HepG2 (cell line): Measurements from ENCODE around the gene CLDN9. TPM values are rescaled to one million over a fixed set of nuclear protein-coding genes. Genes with fewer than 3 reads are reported as not detected.

Experiments
- FOSL1 ChIP-seq: sonication (generic); formaldehyde crosslinking; IDR thresholded peaks from 2 replicates; pipeline ENCODE4 v1.9.0; 2021; ENCODE audit warnings: missing genetic modification reagents, borderline replicate concordance
- FOSL2 ChIP-seq: sonication (generic); formaldehyde crosslinking; IDR thresholded peaks from 2 replicates; pipeline ENCODE4 v1.4.0; 2020; ENCODE audit warnings: missing genetic modification reagents
- GTF2F1 ChIP-seq: fragments of 150-350 bp; IDR thresholded peaks from 2 replicates; pipeline ENCODE4 v1.6.1; 2014; ENCODE audit warnings: low read length
- HNRNPL ChIP-seq: fragments of 200-400 bp; formaldehyde crosslinking; IDR thresholded peaks from 2 replicates; pipeline ENCODE4 v1.6.1; 2017; ENCODE audit warnings: mild to moderate bottlenecking, low read depth, low read length
- PLRG1 ChIP-seq: fragments of 450-650 bp; conservative IDR thresholded peaks from 2 replicates; pipeline ENCODE4 v1.6.1; 2016
- SRSF9 ChIP-seq: fragments of 200-400 bp; formaldehyde crosslinking; IDR thresholded peaks from 2 replicates; pipeline ENCODE4 v1.6.1; 2018; ENCODE audit warnings: borderline replicate concordance, mild to moderate bottlenecking, low read depth, low read length; ENCODE audit not compliant: insufficient read depth, poor library complexity, severe bottlenecking
- YEATS4 ChIP-seq: sonication (generic); formaldehyde crosslinking; IDR thresholded peaks from 2 replicates; pipeline ENCODE4 v1.4.0; 2020; ENCODE audit warnings: missing genetic modification reagents, borderline replicate concordance
- ZMAT3 ChIP-seq: sonication (generic); formaldehyde crosslinking; conservative IDR thresholded peaks from 2 replicates; pipeline ENCODE4 v1.7.0; 2021; ENCODE audit warnings: missing genetic modification reagents
- ZNF230 ChIP-seq: sonication (generic); formaldehyde crosslinking; IDR thresholded peaks from 2 replicates; pipeline ENCODE4 v1.4.0; 2020; ENCODE audit warnings: mild to moderate bottlenecking, missing genetic modification reagents
- ZNF329 ChIP-seq: sonication (generic); formaldehyde crosslinking; IDR thresholded peaks from 2 replicates; pipeline ENCODE4 v1.9.0; 2021; ENCODE audit warnings: low read depth, mild to moderate bottlenecking, missing genetic modification reagents
- ZNF33A ChIP-seq: sonication (generic); formaldehyde crosslinking; IDR thresholded peaks from 2 replicates; pipeline ENCODE4 v1.5.1; 2020; ENCODE audit warnings: missing genetic modification reagents, mild to moderate bottlenecking, moderate library complexity, borderline replicate concordance
- polyA plus RNA-seq, 8 experiments: library from polyadenylated mRNA; depleted of rRNA in 3 of 8; stranded (reverse) in 7 of 8; unstranded in 1 of 8; fragments of >200 nt; fragmentation: Illumina TruSeq in 4 of 8; extraction: Trizol in 4 of 8; gene quantifications; 2 replicates each; pipeline versions ENCODE4 v1.2.1 to v1.2.3, GENCODE V29; 2011 to 2016; ENCODE audit warnings: low read depth in 4 of 8, missing spikeins in 1 of 8, mixed read lengths in 1 of 8; ENCODE audit not compliant: insufficient read depth in 1 of 8
- total RNA-seq, 5 experiments: library from RNA; depleted of rRNA; stranded (reverse); fragments of >200 nt; fragmentation: Illumina TruSeq; extraction: Trizol; gene quantifications; 2 replicates each; pipeline ENCODE4 v1.2.3, GENCODE V29; 2016; ENCODE audit warnings: low read depth in 1 of 5
- TF ChIP-seq, protein P1 (sequence below): sonication (generic); formaldehyde crosslinking; IDR thresholded peaks from 2 replicates; pipeline ENCODE4 v1.5.1; 2020; ENCODE audit warnings: mild to moderate bottlenecking, missing genetic modification reagents, moderate library complexity
- TF ChIP-seq, protein P2 (sequence below): sonication (generic); formaldehyde crosslinking; IDR thresholded peaks from 2 replicates; pipeline ENCODE4 v1.4.0; 2020; ENCODE audit warnings: missing genetic modification reagents, borderline replicate concordance
- TF ChIP-seq, protein P3 (sequence below): sonication (generic); formaldehyde crosslinking; IDR thresholded peaks from 2 replicates; pipeline ENCODE4 v1.4.0; 2020; ENCODE audit warnings: missing genetic modification reagents
- TF ChIP-seq, protein P4 (sequence below): sonication (generic); formaldehyde crosslinking; IDR thresholded peaks from 2 replicates; pipeline ENCODE4 v1.8.0; 2022; ENCODE audit warnings: missing genetic modification reagents, mild to moderate bottlenecking, moderate library complexity, borderline replicate concordance

CLDN9 gene
- total and polyA plus RNA-seq, 2 of the 13 experiments (the other 11 are each of a cell fraction or from before 2014, with no cell fraction given) = 0.15 to 0.26 TPM

DNA sequence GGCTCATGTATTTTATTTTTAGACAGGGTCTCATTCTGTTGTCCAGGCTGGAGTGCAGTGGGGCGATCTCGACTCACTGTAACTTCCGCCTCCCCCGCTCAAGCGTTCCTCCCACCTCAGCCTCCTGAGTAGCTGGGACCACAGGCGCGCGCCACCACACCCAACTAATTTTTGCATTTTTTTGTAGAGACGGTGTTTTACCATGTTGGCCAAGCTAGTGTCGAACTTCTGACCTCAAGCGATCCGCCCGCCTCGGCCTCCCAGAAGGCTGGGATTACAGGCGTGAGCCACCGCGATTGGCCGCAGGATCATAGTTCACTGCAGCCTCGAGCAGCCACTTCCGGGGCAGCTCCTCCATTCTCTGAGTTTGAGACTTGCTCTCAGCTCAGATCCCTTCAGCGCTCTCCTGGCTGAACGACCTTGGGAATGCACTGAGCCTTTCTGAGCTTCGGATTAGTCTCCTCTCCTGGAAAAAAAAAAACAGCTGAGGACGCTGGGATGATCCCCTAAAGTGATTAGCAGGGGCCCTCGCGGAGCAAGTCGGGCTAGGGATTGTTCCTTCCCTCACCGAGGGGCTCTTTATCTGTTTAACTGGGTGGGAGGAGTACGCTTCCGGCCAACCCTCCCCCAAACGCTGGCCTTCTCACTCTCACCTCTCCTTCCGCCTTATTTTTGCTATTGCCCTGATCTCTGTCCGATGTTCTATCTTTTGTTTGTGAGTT lies 31.4 kb upstream of the CLDN9 start (continued):
- TF ChIP-seq, protein P1, sequence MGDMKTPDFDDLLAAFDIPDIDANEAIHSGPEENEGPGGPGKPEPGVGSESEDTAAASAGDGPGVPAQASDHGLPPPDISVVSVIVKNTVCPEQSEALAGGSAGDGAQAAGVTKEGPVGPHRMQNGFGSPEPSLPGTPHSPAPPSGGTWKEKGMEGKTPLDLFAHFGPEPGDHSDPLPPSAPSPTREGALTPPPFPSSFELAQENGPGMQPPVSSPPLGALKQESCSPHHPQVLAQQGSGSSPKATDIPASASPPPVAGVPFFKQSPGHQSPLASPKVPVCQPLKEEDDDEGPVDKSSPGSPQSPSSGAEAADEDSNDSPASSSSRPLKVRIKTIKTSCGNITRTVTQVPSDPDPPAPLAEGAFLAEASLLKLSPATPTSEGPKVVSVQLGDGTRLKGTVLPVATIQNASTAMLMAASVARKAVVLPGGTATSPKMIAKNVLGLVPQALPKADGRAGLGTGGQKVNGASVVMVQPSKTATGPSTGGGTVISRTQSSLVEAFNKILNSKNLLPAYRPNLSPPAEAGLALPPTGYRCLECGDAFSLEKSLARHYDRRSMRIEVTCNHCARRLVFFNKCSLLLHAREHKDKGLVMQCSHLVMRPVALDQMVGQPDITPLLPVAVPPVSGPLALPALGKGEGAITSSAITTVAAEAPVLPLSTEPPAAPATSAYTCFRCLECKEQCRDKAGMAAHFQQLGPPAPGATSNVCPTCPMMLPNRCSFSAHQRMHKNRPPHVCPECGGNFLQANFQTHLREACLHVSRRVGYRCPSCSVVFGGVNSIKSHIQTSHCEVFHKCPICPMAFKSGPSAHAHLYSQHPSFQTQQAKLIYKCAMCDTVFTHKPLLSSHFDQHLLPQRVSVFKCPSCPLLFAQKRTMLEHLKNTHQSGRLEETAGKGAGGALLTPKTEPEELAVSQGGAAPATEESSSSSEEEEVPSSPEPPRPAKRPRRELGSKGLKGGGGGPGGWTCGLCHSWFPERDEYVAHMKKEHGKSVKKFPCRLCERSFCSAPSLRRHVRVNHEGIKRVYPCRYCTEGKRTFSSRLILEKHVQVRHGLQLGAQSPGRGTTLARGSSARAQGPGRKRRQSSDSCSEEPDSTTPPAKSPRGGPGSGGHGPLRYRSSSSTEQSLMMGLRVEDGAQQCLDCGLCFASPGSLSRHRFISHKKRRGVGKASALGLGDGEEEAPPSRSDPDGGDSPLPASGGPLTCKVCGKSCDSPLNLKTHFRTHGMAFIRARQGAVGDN (CRISPR knock-in tag) = peak; percentile 83
- TF ChIP-seq YEATS4 (peak; percentile 48; the same call in 1 of the 2 replicates), ZNF329 (no peak), GTF2F1 (no peak), ZMAT3 (no peak), ZNF230 (CRISPR knock-in tag) (no peak), FOSL2 (CRISPR knock-in tag) (0 out of 2 replicates have a peak, but pooled peaks have one; percentile 4), ZNF33A (CRISPR knock-in tag) (no peak), HNRNPL (no peak), SRSF9 (no peak), PLRG1 (no peak), FOSL1 (CRISPR knock-in tag) (no peak)
- TF ChIP-seq, protein P2, sequence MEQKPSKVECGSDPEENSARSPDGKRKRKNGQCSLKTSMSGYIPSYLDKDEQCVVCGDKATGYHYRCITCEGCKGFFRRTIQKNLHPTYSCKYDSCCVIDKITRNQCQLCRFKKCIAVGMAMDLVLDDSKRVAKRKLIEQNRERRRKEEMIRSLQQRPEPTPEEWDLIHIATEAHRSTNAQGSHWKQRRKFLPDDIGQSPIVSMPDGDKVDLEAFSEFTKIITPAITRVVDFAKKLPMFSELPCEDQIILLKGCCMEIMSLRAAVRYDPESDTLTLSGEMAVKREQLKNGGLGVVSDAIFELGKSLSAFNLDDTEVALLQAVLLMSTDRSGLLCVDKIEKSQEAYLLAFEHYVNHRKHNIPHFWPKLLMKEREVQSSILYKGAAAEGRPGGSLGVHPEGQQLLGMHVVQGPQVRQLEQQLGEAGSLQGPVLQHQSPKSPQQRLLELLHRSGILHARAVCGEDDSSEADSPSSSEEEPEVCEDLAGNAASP = no peak
- TF ChIP-seq, protein P3, sequence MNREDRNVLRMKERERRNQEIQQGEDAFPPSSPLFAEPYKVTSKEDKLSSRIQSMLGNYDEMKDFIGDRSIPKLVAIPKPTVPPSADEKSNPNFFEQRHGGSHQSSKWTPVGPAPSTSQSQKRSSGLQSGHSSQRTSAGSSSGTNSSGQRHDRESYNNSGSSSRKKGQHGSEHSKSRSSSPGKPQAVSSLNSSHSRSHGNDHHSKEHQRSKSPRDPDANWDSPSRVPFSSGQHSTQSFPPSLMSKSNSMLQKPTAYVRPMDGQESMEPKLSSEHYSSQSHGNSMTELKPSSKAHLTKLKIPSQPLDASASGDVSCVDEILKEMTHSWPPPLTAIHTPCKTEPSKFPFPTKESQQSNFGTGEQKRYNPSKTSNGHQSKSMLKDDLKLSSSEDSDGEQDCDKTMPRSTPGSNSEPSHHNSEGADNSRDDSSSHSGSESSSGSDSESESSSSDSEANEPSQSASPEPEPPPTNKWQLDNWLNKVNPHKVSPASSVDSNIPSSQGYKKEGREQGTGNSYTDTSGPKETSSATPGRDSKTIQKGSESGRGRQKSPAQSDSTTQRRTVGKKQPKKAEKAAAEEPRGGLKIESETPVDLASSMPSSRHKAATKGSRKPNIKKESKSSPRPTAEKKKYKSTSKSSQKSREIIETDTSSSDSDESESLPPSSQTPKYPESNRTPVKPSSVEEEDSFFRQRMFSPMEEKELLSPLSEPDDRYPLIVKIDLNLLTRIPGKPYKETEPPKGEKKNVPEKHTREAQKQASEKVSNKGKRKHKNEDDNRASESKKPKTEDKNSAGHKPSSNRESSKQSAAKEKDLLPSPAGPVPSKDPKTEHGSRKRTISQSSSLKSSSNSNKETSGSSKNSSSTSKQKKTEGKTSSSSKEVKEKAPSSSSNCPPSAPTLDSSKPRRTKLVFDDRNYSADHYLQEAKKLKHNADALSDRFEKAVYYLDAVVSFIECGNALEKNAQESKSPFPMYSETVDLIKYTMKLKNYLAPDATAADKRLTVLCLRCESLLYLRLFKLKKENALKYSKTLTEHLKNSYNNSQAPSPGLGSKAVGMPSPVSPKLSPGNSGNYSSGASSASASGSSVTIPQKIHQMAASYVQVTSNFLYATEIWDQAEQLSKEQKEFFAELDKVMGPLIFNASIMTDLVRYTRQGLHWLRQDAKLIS (CRISPR knock-in tag) = no peak
- TF ChIP-seq, protein P4, sequence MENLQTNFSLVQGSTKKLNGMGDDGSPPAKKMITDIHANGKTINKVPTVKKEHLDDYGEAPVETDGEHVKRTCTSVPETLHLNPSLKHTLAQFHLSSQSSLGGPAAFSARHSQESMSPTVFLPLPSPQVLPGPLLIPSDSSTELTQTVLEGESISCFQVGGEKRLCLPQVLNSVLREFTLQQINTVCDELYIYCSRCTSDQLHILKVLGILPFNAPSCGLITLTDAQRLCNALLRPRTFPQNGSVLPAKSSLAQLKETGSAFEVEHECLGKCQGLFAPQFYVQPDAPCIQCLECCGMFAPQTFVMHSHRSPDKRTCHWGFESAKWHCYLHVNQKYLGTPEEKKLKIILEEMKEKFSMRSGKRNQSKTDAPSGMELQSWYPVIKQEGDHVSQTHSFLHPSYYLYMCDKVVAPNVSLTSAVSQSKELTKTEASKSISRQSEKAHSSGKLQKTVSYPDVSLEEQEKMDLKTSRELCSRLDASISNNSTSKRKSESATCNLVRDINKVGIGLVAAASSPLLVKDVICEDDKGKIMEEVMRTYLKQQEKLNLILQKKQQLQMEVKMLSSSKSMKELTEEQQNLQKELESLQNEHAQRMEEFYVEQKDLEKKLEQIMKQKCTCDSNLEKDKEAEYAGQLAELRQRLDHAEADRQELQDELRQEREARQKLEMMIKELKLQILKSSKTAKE (CRISPR knock-in tag) = no peak
